Skeletal muscle satellite cell (primary cell): Measurements from ENCODE around the gene SPSB3.

ENCODE experiments used
- H3K27me3 ChIP-seq: 2 replicates; pipeline ENCODE4 v1.7.0; 2013; ENCODE audit warnings: low read length; ENCODE audit not compliant: control insufficient read depth, insufficient read depth
- H3K36me3 ChIP-seq: 2 replicates; pipeline ENCODE4 v1.7.0; 2013; ENCODE audit warnings: mild to moderate bottlenecking, control low read depth, low read length; ENCODE audit not compliant: insufficient read depth
- H3K4me1 ChIP-seq: 2 replicates; pipeline ENCODE4 v1.7.0; 2013; ENCODE audit warnings: low read length; ENCODE audit not compliant: control insufficient read depth, insufficient read depth
- H3K4me2 ChIP-seq: 2 replicates; pipeline ENCODE4 v1.7.0; 2013; ENCODE audit warnings: mild to moderate bottlenecking, low read length
- H3K4me3 ChIP-seq: 2 replicates; pipeline ENCODE4 v1.7.0; 2013; ENCODE audit warnings: low read length
- H3K9ac ChIP-seq: 2 replicates; pipeline ENCODE4 v1.7.0; 2013; ENCODE audit warnings: mild to moderate bottlenecking, low read depth, low read length, moderate library complexity
- H3K9me3 ChIP-seq: replicated peaks from 2 replicates; pipeline ENCODE4 v1.7.0; 2013; ENCODE audit warnings: mild to moderate bottlenecking, control low read depth, low read length

Gene SPSB3

DNA sequence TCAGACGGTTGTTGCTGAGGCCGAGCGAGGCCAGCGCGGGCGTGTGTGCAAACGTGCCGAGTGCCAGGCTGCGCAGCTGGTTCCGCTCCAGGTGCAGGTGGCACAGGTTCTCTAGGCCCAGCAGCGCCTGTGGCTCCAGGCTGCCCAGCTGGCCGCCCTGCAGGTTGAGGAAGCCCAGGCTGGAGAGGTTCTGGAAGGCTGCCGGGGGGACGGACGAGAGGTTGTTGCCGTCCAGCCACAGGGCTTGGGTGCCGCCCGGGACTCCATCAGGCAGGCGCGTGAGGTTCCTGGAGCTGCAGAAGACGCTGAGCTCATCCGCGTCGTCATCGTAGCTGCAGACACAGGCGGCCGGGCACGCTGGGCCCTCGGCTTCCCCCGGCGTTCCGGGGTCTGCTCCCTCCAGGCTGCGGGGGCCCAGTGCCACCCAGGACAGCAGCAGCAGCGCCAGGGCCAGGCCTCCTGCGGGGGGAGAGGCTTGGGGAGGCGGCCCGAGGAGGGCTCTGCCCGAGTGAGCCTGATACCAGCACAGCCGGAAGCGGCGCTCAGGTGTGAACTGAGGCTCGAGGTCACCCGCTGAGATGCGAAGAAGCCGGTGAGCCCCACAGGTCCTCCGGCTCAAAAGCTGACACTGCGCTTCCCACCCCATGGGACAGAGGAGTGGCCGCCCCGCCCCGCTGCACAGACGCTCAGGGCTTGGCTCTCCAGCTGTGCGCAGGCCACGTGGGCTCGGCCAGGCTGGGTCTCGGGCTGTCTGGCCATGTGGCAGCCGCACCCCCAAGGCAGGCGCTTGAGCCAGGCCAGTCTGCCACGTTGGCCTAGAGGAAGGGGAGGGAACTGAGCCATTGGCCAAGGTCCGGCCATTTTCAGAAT, 9.8 kb upstream of the SPSB3 start:
- no peaks in the 10 kb centered on the region for H3K4me1 ChIP-seq
- H3K4me2 ChIP-seq: no peak overlapping the region
- peaks cover 6% of the 10 kb centered on the region for H3K36me3 ChIP-seq
- H3K4me3 ChIP-seq: no peak overlapping the region
- no peaks in the 10 kb centered on the region for H3K27me3 ChIP-seq
- H3K9me3 ChIP-seq: no peaks in the 10 kb centered on the region
- H3K9ac ChIP-seq: no peak overlapping the region

DNA sequence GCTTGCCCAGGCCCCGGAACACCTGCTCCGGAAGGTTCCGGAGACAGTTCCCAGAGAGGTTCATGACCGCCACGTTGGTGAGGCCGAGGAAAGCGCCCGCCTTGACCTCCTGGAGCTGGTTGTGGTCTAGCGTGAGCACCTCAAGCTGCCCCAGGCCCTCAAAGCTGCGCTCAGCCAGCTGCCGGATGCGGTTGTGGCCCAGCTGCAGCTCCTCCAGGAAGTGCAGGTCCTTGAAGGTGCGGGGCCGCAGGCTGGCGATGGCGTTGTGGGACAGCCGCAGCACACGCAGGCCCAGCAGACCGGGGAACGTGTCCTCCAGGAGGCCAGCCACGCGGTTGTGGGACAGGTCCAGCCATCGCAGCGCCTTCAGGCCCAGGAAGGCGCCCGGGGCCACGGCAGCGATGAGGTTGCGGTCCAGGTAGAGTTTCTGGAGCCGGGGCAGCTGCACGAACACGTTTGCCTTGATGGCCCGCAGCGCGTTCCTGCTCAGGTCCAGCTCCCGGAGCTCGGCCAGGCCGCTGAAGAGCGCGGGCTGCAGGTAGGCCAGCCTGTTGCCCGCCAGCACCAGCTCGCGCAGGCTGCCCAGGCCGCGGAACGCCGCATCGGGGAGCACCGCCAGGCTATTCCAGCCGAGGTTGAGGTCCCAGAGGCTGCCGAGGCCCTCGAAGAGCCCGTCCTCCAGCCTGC, 9.0 kb upstream of the SPSB3 start:
- Histone ChIP-seq H3K9me3 (no peaks in the 10 kb centered on the region), H3K4me2 (no peak overlapping the region), H3K4me1 (no peaks in the 10 kb centered on the region), H3K9ac (no peak overlapping the region), H3K36me3 (peaks cover 11% of the 10 kb centered on the region), H3K27me3 (no peaks in the 10 kb centered on the region), H3K4me3 (no peak overlapping the region)

DNA sequence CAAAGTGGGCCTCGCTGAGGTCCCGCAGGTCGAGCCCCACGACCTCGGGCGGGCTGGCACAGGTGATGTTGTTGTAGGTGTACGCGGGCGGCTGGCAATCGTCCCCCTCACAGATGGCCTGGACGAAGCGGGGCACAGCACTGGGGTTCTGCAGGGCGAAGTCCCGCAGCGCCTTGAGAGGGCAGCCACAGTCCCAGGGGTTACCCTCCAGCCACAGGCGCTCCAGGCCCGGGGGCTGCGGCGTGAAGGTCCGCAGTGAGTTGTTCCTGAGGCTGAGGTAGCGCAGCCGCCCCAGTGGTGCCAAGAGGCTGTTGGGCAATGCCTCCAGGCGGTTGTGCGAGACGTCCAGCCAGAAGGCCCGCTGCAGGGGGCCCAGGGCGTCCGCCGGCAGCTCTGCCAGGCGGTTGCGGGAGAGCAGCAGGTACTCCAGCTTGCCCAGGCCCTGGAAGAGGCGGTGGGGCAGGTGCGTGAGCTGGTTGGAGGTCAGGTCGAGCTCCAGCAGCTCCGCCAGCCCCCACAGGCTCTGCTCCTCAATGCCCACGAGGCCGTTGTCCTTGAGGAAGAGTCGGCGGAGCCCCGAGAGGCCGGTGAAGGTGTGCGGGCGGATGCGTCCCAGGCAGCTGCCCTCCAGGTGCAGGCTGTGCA, 8.4 kb upstream of the SPSB3 start:
- Histone ChIP-seq H3K9ac (no peak overlapping the region), H3K9me3 (no peaks in the 10 kb centered on the region), H3K4me1 (no peaks in the 10 kb centered on the region), H3K4me3 (no peak overlapping the region), H3K4me2 (no peak overlapping the region), H3K36me3 (peaks cover 14% of the 10 kb centered on the region), H3K27me3 (no peaks in the 10 kb centered on the region)

DNA sequence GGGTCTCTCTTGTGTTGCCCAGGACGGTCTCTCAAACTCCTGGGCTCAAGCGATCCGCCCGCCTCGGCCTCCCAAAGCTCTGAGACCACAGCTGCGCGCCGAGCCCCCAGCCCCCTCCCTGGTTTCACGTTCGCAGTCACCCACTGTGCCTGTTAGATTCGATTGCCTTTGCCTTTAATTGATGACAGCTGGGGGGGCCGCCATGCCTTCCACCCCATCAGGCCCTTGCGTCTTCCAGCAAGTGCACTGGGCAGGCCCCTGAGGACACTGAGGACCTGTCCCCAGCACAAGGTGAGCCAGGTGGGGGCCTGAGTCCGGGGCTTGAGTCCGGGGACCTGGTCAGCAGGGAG, 7.9 kb upstream of the SPSB3 start:
- Histone ChIP-seq H3K9me3 (no peaks in the 10 kb centered on the region), H3K36me3 (peaks cover 14% of the 10 kb centered on the region), H3K4me2 (no peak overlapping the region), H3K4me3 (no peak overlapping the region), H3K9ac (no peak overlapping the region), H3K4me1 (no peaks in the 10 kb centered on the region), H3K27me3 (no peaks in the 10 kb centered on the region)

DNA sequence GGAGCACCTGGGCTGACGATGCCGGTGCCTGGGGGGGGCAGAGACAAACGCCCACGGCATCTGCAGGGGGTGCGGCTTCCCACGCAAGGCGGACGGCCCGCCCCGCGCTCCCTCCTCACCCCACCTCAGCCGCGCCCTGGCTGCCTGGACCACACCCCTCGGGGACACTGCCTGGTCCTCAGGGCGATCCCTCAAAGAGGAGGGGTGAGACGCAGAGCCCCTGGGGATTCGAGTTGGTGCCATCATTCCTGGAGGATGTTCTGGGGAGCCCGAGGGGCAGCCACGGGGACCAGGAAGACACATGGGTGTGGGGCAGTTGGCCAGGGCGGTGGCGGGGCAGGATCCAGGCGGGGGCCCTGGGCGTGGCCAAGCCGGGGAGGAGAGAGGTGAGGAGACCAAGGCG, 7.3 kb upstream of the SPSB3 start:
- Histone ChIP-seq H3K4me2 (no peak overlapping the region), H3K36me3 (peaks cover 14% of the 10 kb centered on the region), H3K9me3 (no peaks in the 10 kb centered on the region), H3K4me3 (no peak overlapping the region), H3K27me3 (no peaks in the 10 kb centered on the region), H3K9ac (no peak overlapping the region), H3K4me1 (no peaks in the 10 kb centered on the region)

DNA sequence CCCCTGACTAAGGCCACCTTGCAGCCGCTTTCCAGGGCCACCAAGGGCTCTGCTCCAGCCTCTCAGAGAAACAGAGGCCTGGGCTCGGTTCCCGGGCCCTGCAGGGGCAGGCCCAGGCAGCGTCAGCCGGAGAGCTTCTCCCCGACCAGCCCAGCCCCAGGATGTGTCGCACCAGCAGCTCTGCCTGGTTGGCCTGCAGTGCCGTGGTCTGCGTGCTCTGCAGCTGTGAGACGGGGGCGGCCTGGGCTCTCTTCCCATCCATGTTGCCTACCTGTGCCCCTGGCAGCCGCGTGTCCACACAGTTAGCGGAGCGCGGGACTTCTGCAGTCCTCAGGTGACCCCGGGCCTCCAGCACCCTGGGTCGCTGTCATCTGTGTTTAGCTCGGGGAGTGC, 6.3 kb upstream of the SPSB3 start:
- Histone ChIP-seq H3K4me3 (no peak overlapping the region), H3K4me1 (no peaks in the 10 kb centered on the region), H3K27me3 (no peaks in the 10 kb centered on the region), H3K9me3 (no peaks in the 10 kb centered on the region), H3K4me2 (no peak overlapping the region), H3K36me3 (peaks cover 14% of the 10 kb centered on the region), H3K9ac (no peak overlapping the region)

DNA sequence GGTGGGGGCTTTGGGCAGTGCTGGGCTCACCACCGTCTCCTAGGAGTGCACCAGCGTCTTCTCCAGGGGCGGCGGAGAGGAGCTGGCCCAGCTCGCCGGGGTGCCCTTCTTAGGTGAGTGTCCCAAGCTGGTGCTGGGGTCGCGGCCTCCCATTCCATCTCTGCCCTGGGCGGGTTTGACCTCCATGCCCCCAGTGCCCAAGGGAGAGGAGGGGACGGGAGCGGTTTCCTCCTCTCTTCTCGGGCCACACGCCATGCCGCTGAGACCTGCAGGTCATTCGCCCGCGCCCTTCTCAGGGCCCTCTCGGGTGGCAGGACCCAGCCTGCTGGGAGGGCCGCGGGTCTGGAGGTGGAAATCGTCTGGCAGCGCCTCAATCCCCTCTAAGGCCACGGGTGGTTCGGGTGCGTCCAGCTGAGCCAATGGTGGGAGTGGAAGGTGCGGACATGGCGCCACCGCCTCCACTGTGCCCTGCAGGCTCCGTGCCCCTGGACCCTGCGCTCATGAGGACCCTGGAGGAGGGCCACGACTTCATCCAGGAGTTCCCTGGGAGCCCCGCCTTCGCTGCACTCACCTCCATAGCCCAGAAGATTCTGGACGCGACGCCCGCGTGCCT, 5.8 kb upstream of the SPSB3 start:
- no peaks in the 10 kb centered on the region for H3K9me3 ChIP-seq
- peaks cover 14% of the 10 kb centered on the region for H3K36me3 ChIP-seq
- H3K4me3 ChIP-seq: no peak overlapping the region
- no peak overlapping the region for H3K4me2 ChIP-seq
- H3K4me1 ChIP-seq: no peaks in the 10 kb centered on the region
- no peaks in the 10 kb centered on the region for H3K27me3 ChIP-seq
- H3K9ac ChIP-seq: no peak overlapping the region

DNA sequence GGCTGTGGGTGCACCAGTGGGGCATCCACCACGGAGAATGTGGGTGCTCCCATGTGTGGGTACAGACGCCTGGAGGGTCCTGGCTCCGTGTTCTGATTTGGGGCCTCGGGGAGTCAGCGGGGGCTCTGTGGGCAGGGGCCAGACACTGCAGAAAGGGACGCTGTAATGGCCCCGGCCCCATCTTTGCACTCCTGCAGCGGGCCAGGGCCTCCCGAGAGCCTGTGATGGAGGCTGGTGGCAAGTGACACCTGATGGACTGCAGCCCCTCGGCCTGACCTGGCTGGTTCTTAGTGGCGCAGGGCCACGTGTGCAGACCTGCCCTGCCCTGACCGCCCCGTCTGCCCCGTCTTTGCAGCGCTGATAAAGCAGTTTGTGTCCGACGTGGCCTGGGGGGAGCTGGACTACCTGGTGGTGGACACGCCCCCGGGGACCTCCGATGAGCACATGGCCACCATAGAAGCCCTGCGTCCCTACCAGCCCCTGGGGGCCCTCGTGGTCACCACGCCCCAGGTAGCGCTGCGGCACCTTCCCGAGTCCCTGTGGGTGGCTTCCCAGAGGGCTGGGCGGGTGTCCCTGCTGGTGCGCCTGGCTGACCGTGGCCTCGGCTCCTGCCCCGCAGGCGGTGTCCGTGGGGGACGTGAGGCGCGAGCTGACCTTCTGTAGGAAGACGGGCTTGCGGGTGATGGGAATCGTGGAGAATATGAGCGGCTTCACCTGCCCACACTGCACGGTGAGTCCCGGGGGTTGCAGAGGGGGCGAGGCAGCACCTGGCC, 5.1 kb upstream of the SPSB3 start:
- H3K4me3 ChIP-seq: no peak overlapping the region
- no peaks in the 10 kb centered on the region for H3K4me1 ChIP-seq
- no peaks in the 10 kb centered on the region for H3K27me3 ChIP-seq
- H3K9ac ChIP-seq: no peak overlapping the region
- H3K9me3 ChIP-seq: no peaks in the 10 kb centered on the region
- no peak overlapping the region for H3K4me2 ChIP-seq
- H3K36me3 ChIP-seq: peaks cover 14% of the 10 kb centered on the region

DNA sequence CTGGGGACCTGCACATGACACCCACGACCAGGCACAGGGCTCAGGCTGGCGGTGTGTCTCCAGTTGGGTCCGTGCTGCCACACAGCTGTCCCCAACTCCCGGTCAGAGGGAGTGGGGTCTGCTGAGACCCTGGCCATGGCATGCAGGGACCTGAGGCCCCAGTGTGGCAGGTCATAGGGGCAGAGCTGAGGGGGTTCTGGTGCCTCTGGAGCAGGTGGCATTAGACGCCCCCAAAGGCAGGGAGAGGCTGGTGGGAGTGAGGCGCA, 4.6 kb upstream of the SPSB3 start:
- no peaks in the 10 kb centered on the region for H3K9me3 ChIP-seq
- H3K9ac ChIP-seq: no peak overlapping the region
- peaks cover 14% of the 10 kb centered on the region for H3K36me3 ChIP-seq
- no peak overlapping the region for H3K4me2 ChIP-seq
- H3K4me3 ChIP-seq: no peak overlapping the region
- H3K4me1 ChIP-seq: no peaks in the 10 kb centered on the region
- H3K27me3 ChIP-seq: no peaks in the 10 kb centered on the region

DNA sequence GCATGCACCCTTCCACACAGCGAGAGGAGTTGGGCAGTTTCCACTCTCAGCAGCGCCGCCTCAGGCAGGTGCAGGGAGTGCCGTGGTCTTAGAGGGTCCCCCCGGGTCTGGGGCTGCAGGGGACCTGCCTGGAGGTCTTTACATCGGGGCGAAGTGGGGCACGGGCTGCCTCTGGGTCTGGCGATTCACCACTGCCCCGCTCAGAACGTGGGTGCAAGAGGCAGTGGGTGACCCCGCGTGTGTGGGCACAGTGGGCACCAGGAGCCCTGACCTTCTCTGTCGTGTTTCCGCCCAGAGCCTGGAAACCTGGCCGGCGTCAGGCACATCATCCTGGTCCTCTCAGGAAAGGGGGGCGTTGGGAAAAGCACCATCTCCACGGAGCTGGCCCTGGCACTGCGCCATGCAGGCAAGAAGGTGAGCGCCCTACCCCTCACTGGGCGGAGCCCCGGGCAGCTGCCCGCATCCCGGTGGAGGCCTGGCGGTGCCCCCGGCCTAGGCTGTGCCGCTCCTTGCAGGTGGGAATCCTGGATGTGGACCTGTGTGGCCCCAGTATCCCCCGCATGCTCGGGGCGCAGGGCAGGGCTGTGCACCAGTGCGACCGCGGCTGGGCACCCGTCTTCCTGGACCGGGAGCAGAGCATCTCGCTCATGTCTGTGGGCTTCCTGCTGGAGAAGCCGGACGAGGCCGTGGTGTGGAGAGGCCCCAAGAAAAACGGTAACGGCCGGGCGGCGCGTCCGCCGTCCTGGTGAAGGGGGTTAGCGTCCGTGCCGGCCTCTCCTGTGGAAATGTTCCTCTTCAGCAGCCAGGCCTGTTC, 4.1 kb upstream of the SPSB3 start:
- Histone ChIP-seq H3K4me2 (no peak overlapping the region), H3K27me3 (no peaks in the 10 kb centered on the region), H3K9me3 (no peaks in the 10 kb centered on the region), H3K36me3 (peaks cover 14% of the 10 kb centered on the region), H3K9ac (no peak overlapping the region), H3K4me1 (peaks cover 3% of the 10 kb centered on the region), H3K4me3 (no peak overlapping the region)
